ENCODE results near the gene PTPRD. TPM values are rescaled to one million over a fixed set of nuclear protein-coding genes. Genes with fewer than 3 reads are reported as not detected.

Gene PTPRD
- total RNA-seq, 3 donors from 2014 or later, result 2.9 to 5.4 (median 3.6) TPM

- no peak for TF ChIP-seq POLR2A (IDR thresholded peaks at IDR 0.05)
- intact Hi-C loops (cut with DNase I; ENCODE audit: low total_unique reads), result no loop called here
- no peaks in the 10 kb centered on the region for H3K27me3 ChIP-seq
Measured at GRCh38 chr9:8549214-8549613, 2063.6 kb downstream of the PTPRD start.

GRCh38 chr9:8543219-8543618 is 2069.6 kb downstream of the PTPRD start:
- TF ChIP-seq, protein P1, sequence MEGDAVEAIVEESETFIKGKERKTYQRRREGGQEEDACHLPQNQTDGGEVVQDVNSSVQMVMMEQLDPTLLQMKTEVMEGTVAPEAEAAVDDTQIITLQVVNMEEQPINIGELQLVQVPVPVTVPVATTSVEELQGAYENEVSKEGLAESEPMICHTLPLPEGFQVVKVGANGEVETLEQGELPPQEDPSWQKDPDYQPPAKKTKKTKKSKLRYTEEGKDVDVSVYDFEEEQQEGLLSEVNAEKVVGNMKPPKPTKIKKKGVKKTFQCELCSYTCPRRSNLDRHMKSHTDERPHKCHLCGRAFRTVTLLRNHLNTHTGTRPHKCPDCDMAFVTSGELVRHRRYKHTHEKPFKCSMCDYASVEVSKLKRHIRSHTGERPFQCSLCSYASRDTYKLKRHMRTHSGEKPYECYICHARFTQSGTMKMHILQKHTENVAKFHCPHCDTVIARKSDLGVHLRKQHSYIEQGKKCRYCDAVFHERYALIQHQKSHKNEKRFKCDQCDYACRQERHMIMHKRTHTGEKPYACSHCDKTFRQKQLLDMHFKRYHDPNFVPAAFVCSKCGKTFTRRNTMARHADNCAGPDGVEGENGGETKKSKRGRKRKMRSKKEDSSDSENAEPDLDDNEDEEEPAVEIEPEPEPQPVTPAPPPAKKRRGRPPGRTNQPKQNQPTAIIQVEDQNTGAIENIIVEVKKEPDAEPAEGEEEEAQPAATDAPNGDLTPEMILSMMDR (IDR thresholded peaks at IDR 0.05), result no peak
- TF ChIP-seq POLR2A (IDR thresholded peaks at IDR 0.05), result no peak
- no peak for TF ChIP-seq POLR2AphosphoS5 (IDR thresholded peaks at IDR 0.05)
- Histone ChIP-seq H3K27me3 (no peaks in the 10 kb centered on the region), H3K27ac (no peak overlapping the region), H3K4me1 (no peaks in the 10 kb centered on the region), H3K36me3 (no peaks in the 10 kb centered on the region), H3K9me3 (no peaks in the 10 kb centered on the region), H3K4me3 (no peak overlapping the region)
- intact Hi-C loops (cut with DNase I; ENCODE audit: low total_unique reads), result no loop called here
- no peak for DNase-seq (ENCODE audit: low spot score in 2 of 2)

More at GRCh38 chr9:8549214-8549613, 2063.6 kb downstream of the PTPRD start:
- no peaks in the 10 kb centered on the region for H3K4me1 ChIP-seq
- no peaks in the 10 kb centered on the region for H3K9me3 ChIP-seq
- H3K36me3 ChIP-seq, result no peaks in the 10 kb centered on the region
- no peak overlapping the region for H3K4me3 ChIP-seq
- DNase-seq (ENCODE audit: low spot score in 2 of 2), result no peak
- no peak overlapping the region for H3K27ac ChIP-seq

- intact Hi-C loops (cut with DNase I; ENCODE audit: low total_unique reads), result no loop called here
- no peak for DNase-seq (ENCODE audit: low spot score in 2 of 2)
- TF ChIP-seq POLR2AphosphoS5 (IDR thresholded peaks at IDR 0.05) (no peak), POLR2A (IDR thresholded peaks at IDR 0.05) (no peak)
- Histone ChIP-seq H3K4me3 (no peak overlapping the region), H3K4me1 (no peaks in the 10 kb centered on the region), H3K36me3 (no peaks in the 10 kb centered on the region), H3K9me3 (no peaks in the 10 kb centered on the region), H3K27me3 (no peaks in the 10 kb centered on the region), H3K27ac (no peak overlapping the region)
Measured at GRCh38 chr9:8542537-8542936, 2070.3 kb downstream of the PTPRD start.

GRCh38 chr9:8539681-8540197 is 2073.1 kb downstream of the PTPRD start:
- H3K9me3 ChIP-seq, result no peaks in the 10 kb centered on the region
- DNase-seq (ENCODE audit: low spot score in 2 of 2), result no peak
- H3K27ac ChIP-seq, result no peak overlapping the region
- intact Hi-C loops (cut with DNase I; ENCODE audit: low total_unique reads), result no loop called here
- no peak overlapping the region for H3K4me3 ChIP-seq
- no peaks in the 10 kb centered on the region for H3K27me3 ChIP-seq
- no peaks in the 10 kb centered on the region for H3K36me3 ChIP-seq
- H3K4me1 ChIP-seq, result no peaks in the 10 kb centered on the region
- TF ChIP-seq POLR2A (IDR thresholded peaks at IDR 0.05) (no peak), POLR2AphosphoS5 (IDR thresholded peaks at IDR 0.05) (no peak)
- TF ChIP-seq, protein P1 (IDR thresholded peaks at IDR 0.05), result no peak

GRCh38 chr9:8536845-8537244 is 2076.0 kb downstream of the PTPRD start:
- TF ChIP-seq POLR2AphosphoS5 (IDR thresholded peaks at IDR 0.05) (no peak), POLR2A (IDR thresholded peaks at IDR 0.05) (no peak)
- TF ChIP-seq, protein P1 (IDR thresholded peaks at IDR 0.05), result no peak
- Histone ChIP-seq H3K36me3 (no peaks in the 10 kb centered on the region), H3K9me3 (no peaks in the 10 kb centered on the region), H3K4me1 (no peaks in the 10 kb centered on the region), H3K27me3 (no peaks in the 10 kb centered on the region), H3K4me3 (no peak overlapping the region), H3K27ac (no peak overlapping the region)
- intact Hi-C loops (cut with DNase I; ENCODE audit: low total_unique reads), result no loop called here
- DNase-seq (ENCODE audit: low spot score in 2 of 2), result no peak

DNA sequence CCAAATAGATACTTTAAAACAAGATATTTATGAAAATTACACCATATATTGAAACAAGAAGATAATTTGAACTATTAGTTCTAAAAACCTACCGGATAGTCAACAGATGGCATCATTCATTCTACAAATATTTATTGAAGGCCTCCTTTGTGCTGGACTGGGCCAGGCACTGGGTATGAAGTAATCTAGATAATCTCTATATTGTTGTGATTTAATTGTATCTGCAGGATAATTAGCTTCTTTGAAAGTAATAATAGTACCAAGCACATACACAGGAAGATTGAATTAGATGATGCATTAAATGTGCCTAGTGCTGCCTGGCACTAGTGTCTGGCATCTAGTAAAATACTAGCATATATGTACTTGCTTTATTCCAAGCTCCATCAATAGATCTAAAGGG is 2078.0 kb downstream of the PTPRD start:
- Histone ChIP-seq H3K27me3 (no peaks in the 10 kb centered on the region), H3K27ac (no peak overlapping the region), H3K9me3 (no peaks in the 10 kb centered on the region), H3K4me3 (no peak overlapping the region), H3K36me3 (no peaks in the 10 kb centered on the region), H3K4me1 (no peaks in the 10 kb centered on the region)
- DNase-seq (ENCODE audit: low spot score in 2 of 2), result no peak
- TF ChIP-seq, protein P1 (IDR thresholded peaks at IDR 0.05), result no peak
- TF ChIP-seq POLR2A (IDR thresholded peaks at IDR 0.05) (no peak), POLR2AphosphoS5 (IDR thresholded peaks at IDR 0.05) (no peak)
- intact Hi-C loops (cut with DNase I; ENCODE audit: low total_unique reads), result no loop called here
